Adrenal gland (tissue), 12 donors: ENCODE results near the gene HDAC4. TPM values are rescaled to one million over a fixed set of nuclear protein-coding genes. Genes with fewer than 3 reads are reported as not detected.

ENCODE experiments used
- DNase-seq, 7 donors: peaks; one replicate each; pipeline ENCODE4 v3.0.0-alpha.2; 2019 to 2020
- H3K27ac ChIP-seq, 5 donors: fragments of 200-600 bp; sonication (generic) in 4 of 5; 1 replicate in 3 of 5; 2 replicates in 2 of 5; pipeline versions ENCODE4 v1.5.1 to v1.8.0; 2016 to 2020; ENCODE audit warnings: mild to moderate bottlenecking in 1 of 5
- H3K27me3 ChIP-seq: fragments of 200-600 bp; 2 replicates; pipeline ENCODE4 v1.8.0; 2021
- H3K36me3 ChIP-seq, 2 donors: fragments of 200-600 bp; replicated peaks in 1 of 2; 1 replicate in 1 of 2; 2 replicates in 1 of 2; pipeline versions ENCODE4 v1.5.1 to v1.8.0; 2018 to 2022
- H3K4me1 ChIP-seq, 2 donors: fragments of 200-600 bp; replicated peaks in 1 of 2; 1 replicate in 1 of 2; 2 replicates in 1 of 2; pipeline versions ENCODE4 v1.5.1 to v1.8.0; 2018 to 2021
- H3K4me3 ChIP-seq, 4 donors: fragments of 200-600 bp; sonication (generic) in 3 of 4; one replicate each; pipeline ENCODE4 v1.5.1; 2016 to 2018
- H3K9me3 ChIP-seq, 3 donors: fragments of 200-600 bp; sonication (generic) in 1 of 3; replicated peaks in 1 of 3; 1 replicate in 2 of 3; 2 replicates in 1 of 3; pipeline versions ENCODE4 v1.5.1 to v1.8.0; 2016 to 2021
- POLR2A ChIP-seq, 2 donors: fragments of 450-650 bp; IDR thresholded peaks; one replicate each; pipeline ENCODE4 v1.6.1; 2017; ENCODE audit warnings: antibody characterized with exemption in 2 of 2, mild to moderate bottlenecking in 2 of 2, moderate library complexity in 1 of 2
- WGBS, 4 donors: extraction: QIAGEN DNeasy Blood & Tissue Kit in 2 of 4; methylation state at CpG; one replicate each; pipeline versions ENCODE4 v1.1.5 to v1.1.7; 2013 to 2017; 5-methylcytosine and 5-hydroxymethylcytosine counted together
- intact Hi-C, 2 donors: fragments of 100-400 bp; cut with DNase I; formaldehyde crosslinking; loops; one replicate each; pipeline versions ENCODE4 v1.14.1 to v1.15.0; 2022 to 2023
- polyA plus RNA-seq, 3 donors: library from polyadenylated mRNA; stranded (reverse); fragments of 200-250 nt in 2 of 3; fragments of 350-450 nt in 1 of 3; fragmentation: Illumina TruSeq in 1 of 3; extraction: RNeasy Lipid Tissue Mini Kit (QIAGEN cat#74804) in 1 of 3; gene quantifications; one replicate each; pipeline ENCODE4 v1.2.3, GENCODE V29; 2013 to 2014
- total RNA-seq, 9 donors: library from RNA; depleted of rRNA in 4 of 9; stranded (reverse); fragments of >200 nt in 4 of 9; fragments of 120-200 nt in 1 of 9; fragmentation: NEBNext Ultra II Directional in 1 of 9; extraction: Animal tissue kit (Norgen Biotek cat#: 25700) in 1 of 9; gene quantifications; one replicate each; pipeline versions ENCODE4 v1.1.0 to v1.2.4, GENCODE V29; 2013 to 2023
- TF ChIP-seq, protein P1 (sequence below), 6 experiments: fragments of 450-650 bp in 4 of 6; fragments of 200-600 bp in 2 of 6; sonication (generic) in 1 of 6; IDR thresholded peaks; 1 replicate in 5 of 6; 2 replicates in 1 of 6; pipeline versions ENCODE4 v1.5.1 to v1.8.0; 2016 to 2021; ENCODE audit warnings: antibody characterized with exemption in 6 of 6, mild to moderate bottlenecking in 2 of 6, moderate library complexity in 1 of 6
- donor health status: healthy with polysubstance abuse.
- donor health status: Bipolar disorder and iron deficiency.
- donor health status: DM: yes; HTN: yes; CAD: no.
- donor health status: DM: no; HTN: no; CAD: no.
- donor health status: DM: no; HTN: no; CAD: no.
- donor health status: DM: yes; HTN: yes; CAD: no.

Gene HDAC4
- total and polyA plus RNA-seq, 12 donors: 8.3 to 88.9 (median 28.7) TPM

DNA sequence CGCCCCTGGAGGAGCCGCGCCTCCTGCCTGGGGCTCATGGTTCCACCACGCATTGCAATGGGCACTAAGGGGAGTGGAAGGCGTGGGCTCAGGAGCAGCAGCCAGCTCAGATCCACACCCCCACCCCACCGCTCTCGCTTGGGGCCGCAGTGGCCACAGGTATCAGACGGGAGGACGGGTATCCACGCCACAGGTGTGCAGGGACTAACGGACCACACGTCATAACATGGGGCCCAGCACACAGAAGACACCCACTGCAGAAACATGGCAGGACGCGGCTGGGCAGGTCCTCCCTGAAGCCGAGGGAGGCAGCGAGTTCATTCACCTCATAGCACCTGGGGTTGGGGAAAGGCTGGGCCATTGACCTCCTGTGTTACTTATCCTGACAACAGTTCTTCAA lies 13.0 kb downstream of the HDAC4 start:
- H3K4me1 ChIP-seq: peaks cover 6 to 23% of the 10 kb centered on the region in 2 donors
- H3K36me3 ChIP-seq: no peaks in the 10 kb centered on the region
- DNase-seq: no peak
- intact Hi-C loops: loop anchor here in 1 of 2 donors (5.0 kb wide), 1 partner anchor 51 kb away; no protein-coding TSS in a partner anchor
- no peaks in the 10 kb centered on the region for H3K27me3 ChIP-seq
- TF ChIP-seq, protein P1, sequence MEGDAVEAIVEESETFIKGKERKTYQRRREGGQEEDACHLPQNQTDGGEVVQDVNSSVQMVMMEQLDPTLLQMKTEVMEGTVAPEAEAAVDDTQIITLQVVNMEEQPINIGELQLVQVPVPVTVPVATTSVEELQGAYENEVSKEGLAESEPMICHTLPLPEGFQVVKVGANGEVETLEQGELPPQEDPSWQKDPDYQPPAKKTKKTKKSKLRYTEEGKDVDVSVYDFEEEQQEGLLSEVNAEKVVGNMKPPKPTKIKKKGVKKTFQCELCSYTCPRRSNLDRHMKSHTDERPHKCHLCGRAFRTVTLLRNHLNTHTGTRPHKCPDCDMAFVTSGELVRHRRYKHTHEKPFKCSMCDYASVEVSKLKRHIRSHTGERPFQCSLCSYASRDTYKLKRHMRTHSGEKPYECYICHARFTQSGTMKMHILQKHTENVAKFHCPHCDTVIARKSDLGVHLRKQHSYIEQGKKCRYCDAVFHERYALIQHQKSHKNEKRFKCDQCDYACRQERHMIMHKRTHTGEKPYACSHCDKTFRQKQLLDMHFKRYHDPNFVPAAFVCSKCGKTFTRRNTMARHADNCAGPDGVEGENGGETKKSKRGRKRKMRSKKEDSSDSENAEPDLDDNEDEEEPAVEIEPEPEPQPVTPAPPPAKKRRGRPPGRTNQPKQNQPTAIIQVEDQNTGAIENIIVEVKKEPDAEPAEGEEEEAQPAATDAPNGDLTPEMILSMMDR (IDR thresholded peaks at IDR 0.05): no peak
- no peak for TF ChIP-seq POLR2A (IDR thresholded peaks at IDR 0.05)
- WGBS, 4 donors: 86 to 98% (median 96%) methylated on average over 8 to 17 of the region's 17 CpGs
- no peaks in the 10 kb centered on the region for H3K9me3 ChIP-seq
- H3K27ac ChIP-seq: no peak overlapping the region
- no peak overlapping the region for H3K4me3 ChIP-seq

DNA sequence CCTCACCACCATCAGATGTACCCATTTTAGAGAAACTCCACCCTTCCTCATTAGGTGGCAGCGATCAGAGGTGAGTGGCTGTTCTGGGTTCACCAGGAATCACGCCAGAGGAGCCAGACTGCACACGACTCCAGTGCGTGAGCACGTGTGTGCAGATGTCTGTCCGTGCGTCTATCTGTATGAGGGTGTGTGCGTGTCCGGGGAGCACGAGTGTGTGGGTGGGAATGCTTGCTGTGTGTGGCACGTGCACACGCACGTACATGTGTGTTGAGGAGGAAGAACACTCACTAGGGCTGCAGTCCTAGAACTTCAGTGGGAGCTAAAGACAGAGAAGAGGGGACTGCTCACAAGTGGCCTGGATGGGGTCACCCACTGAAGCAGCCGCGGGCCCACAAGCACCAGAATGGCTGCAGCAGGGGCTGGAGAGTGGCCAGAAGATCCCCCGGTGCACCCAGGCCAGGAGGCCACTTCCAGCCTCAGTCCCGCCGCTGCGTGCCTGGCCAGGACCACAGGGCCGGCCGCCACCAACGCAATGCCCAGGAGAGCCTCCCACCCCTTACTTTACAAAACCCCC lies 13.9 kb downstream of the HDAC4 start:
- no peak for TF ChIP-seq POLR2A (IDR thresholded peaks at IDR 0.05)
- TF ChIP-seq, protein P1 (IDR thresholded peaks at IDR 0.05): no peak
- no peaks in the 10 kb centered on the region for H3K9me3 ChIP-seq
- intact Hi-C loops: loop anchor here in 1 of 2 donors (5.0 kb wide), 1 partner anchor 50 kb away; no protein-coding TSS in a partner anchor
- WGBS, 4 donors: 92 to 95% (median 94%) methylated on average over 18 to 22 of the region's 22 CpGs
- H3K4me1 ChIP-seq: peaks cover 6 to 19% of the 10 kb centered on the region in 2 donors
- no peaks in the 10 kb centered on the region for H3K27me3 ChIP-seq
- DNase-seq: no peak
- no peak overlapping the region for H3K4me3 ChIP-seq
- H3K27ac ChIP-seq: no peak overlapping the region
- H3K36me3 ChIP-seq: no peaks in the 10 kb centered on the region

GRCh38 chr2:239386001-239386670 lies 14.7 kb downstream of the HDAC4 start:
- no peak overlapping the region for H3K4me3 ChIP-seq
- TF ChIP-seq POLR2A (IDR thresholded peaks at IDR 0.05): no peak
- TF ChIP-seq, protein P1 (IDR thresholded peaks at IDR 0.05): no peak
- H3K27me3 ChIP-seq: no peaks in the 10 kb centered on the region
- peaks cover 6 to 10% of the 10 kb centered on the region in 2 donors for H3K4me1 ChIP-seq
- 78 to 91% (median 82%) methylated on average over 19 to 20 of the region's 20 CpGs for WGBS, 4 donors
- no peaks in the 10 kb centered on the region for H3K36me3 ChIP-seq
- H3K27ac ChIP-seq: no peak overlapping the region
- DNase-seq: no peak
- no peaks in the 10 kb centered on the region for H3K9me3 ChIP-seq
- intact Hi-C loops: loop anchor here in 1 of 2 donors (5.0 kb wide), 1 partner anchor 49 kb away; no protein-coding TSS in a partner anchor

- Histone ChIP-seq H3K4me1 (peaks cover 0 to 9% of the 10 kb centered on the region in 2 donors), H3K4me3 (no peak overlapping the region), H3K27ac (no peak overlapping the region), H3K36me3 (no peaks in the 10 kb centered on the region), H3K27me3 (no peaks in the 10 kb centered on the region), H3K9me3 (no peaks in the 10 kb centered on the region)
- no peak for DNase-seq
- intact Hi-C loops: loop anchor here in 1 of 2 donors (5.0 kb wide), 1 partner anchor 48 kb away; no protein-coding TSS in a partner anchor
- TF ChIP-seq, protein P1 (IDR thresholded peaks at IDR 0.05): no peak
- TF ChIP-seq POLR2A (IDR thresholded peaks at IDR 0.05): no peak
- WGBS, 4 donors: 87 to 92% (median 90%) methylated on average over 6 to 26 of the region's 26 CpGs
Observed at GRCh38 chr2:239385096-239386000, 15.5 kb downstream of the HDAC4 start.
